GM18499 (cell line): ENCODE measurements around the gene SEC61G.

Experiments used
- ATAC-seq: cut with Tn5 transposase; IDR thresholded peaks from one replicate; pipeline ENCODE4 v1.9.1; 2021; ENCODE audit warnings: moderate number of reproducible peaks; ENCODE audit not compliant: insufficient read depth, unreplicated experiment

Gene SEC61G

GRCh38 chr7:54758702-54759592 is at the start of gene SEC61G:
TSS of gene SEC61G (minus strand) at chr7:54759211. CDS start at chr7:54757588, 1,623 bp downstream.
- peak; percentile 91 for ATAC-seq

- ATAC-seq, result no peak
These were observed 43.8 kb upstream of the SEC61G start for GRCh38 chr7:54802841-54803240.

DNA sequence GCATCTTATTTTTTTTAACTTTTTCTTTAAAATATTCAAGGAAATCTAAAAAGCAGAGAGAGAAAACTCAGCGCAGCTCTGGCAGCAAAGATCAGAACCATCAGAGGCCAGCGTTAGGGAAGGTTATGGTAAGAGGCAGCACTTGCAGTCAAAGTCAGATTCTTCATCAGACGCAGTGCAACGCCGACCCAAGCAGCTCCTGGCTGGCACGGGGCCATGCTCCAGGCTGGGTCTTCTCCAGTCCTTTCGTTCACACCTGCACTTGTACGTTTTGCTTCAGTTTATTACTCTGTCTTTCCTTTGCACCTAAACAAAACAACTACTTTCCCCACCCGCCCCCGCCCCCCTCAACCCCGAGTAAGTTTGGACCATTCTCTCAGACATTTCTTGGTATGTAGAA is 43.1 kb upstream of the SEC61G start:
- ATAC-seq, result no peak

DNA sequence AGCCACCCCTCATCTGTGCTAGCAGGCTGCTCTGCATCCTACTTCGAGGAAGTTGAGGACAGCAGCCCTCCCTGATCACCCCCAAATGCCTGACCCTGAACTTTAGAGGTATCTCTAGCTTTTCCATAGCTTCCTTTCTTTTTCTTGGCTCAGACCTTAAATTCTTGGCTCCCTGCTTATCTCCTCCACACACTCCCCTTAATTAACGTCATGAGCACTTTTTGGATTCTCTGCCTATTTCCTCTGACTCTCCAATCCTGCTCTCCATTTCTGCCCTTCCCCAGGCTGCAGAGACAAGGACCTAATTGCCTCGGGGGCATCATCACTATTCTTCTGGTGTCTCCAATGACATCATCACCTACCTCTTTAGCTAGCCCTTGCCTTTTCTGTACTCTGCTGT is 40.8 kb upstream of the SEC61G start:
- no peak for ATAC-seq

DNA sequence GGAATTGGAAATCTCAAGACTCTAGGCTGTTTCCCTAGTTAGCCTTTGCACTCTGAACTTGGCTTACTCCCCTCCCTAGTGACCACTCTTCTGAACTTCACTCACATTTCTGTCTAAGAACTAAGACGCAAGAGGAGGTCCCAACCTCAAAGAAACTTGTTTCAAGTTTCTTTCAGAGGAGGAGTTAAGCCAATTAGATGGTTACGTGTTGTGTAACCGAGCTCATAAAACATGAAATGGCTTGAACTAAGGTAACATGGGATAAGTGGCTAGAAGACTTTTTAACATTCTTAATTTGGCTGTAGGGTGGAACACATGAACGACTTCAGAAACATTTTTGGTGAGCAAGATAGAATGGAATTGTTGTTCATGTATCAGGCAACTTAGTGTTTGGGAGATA is 39.5 kb upstream of the SEC61G start:
- ATAC-seq, result no peak

GRCh38 chr7:54796853-54797252 is 37.8 kb upstream of the SEC61G start:
- ATAC-seq, result no peak

- no peak for ATAC-seq
These were observed 37.1 kb upstream of the SEC61G start for GRCh38 chr7:54796150-54796549.

DNA sequence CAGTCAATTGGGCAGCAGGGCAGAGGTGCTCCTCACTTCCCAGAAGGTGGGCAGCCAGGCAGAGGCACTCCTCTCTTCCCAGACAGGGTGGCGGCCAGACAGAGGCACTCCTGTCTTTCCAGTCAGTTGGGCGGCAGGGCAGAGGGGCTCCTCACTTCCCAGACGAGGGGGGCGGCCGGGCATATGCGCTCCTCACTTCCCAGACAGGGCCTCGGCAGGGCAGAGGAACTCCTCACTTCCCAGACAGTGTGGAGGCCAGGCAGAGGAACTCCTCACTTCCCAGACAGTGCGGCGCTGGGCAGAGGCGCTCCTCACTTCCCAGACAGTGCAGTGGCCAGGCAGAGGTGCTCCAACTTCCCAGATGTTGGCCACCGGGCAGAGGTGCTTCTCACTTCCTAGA is 33.4 kb upstream of the SEC61G start:
- no peak for ATAC-seq

DNA sequence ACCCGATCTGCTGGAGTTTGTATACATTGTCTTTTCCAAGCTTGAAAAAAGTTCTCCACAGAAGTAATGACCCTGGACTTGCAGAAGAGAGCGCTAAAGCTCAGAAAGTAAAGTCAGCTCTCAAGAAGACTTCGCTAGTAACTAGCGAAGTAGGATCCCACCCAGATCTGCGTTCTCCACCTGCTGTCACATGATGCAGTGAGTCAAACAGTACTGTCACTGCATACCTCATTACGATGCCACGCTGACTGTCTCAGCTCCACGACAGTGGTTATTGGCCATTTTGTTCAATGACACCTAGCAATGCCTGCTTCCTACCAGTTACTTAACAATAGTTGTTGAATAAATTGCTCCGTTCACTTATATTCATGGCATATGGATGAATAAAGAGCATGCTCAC is 29.7 kb upstream of the SEC61G start:
- ATAC-seq, result peak; percentile 83

DNA sequence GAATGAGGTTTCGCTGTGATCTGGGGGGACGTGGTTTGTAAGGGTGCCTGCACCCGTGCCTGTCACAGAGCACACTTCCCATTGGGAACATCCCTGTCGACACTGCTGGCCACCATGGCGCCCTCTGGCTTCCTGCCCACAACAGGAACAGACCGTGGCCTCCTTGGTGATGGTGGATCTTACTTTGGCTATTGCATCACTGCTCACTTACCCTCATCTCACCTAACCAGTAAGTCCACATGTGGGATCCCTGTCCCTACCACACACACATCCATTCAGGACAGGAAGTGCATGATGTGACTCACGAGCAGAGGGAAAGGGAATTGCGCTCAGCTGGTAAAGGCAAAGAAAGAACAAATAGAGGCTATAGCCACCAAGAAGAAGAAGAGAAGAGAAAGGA is 26.2 kb upstream of the SEC61G start:
- no peak for ATAC-seq

DNA sequence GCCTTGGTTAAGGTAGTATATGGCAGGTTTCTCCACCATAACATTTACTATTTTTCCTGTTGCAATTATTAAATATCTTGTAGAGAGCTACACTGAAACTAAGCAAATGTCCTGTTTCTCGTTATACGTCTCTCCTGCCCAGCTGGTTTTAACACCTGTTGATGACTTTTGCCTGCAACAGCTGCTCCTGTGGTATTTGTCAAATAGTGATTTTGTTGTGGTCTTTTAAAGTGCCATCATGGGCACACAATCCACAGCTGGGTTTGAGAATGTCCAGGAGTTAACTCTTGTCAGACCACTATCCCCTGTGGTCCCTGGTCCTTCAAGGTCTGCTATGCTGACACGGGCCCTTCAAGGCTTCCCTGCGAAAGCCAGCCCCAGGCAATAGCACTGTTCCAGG is 24.9 kb upstream of the SEC61G start:
- ATAC-seq, result no peak

GRCh38 chr7:54782829-54783228 is 23.8 kb upstream of the SEC61G start:
- ATAC-seq, result no peak

- no peak for ATAC-seq
These were observed 23.3 kb upstream of the SEC61G start for GRCh38 chr7:54782314-54782713.

DNA sequence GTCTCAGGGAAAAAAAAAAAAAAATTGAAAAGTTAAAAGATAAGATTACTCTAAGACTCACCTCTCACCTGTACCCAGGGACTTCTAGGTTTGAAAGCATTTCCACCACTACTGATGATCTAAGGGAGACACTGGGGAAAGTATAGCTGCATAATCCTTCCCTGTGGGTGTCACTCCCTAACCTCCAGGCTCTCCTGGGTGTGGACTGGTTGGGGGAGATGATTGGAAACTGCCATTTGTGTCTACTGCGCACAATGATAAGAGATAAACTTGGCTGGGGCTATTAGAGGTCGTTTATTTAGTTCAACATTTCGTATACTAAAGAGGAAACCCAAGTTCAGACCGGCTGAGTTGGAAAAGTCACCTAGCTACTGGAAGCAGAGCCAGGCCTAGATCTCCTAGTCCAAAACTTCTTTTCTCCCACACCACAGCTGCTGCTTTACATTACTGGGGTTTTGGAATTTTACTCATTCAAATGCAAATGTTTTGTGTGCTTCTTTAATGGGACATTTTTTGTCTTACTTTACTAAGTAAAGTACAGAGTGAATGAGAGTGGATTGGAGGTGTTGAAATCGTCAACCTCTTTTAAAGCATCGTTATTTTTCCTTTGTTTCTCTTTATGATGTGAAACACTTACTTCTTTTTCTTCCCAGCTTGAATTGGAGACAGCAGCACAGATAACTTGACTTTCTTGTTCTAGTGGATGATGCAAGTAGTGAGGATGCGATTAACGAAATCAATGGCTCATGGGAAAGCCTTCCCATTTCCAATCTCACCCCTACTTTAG is 22.3 kb upstream of the SEC61G start:
- ATAC-seq, result no peak

DNA sequence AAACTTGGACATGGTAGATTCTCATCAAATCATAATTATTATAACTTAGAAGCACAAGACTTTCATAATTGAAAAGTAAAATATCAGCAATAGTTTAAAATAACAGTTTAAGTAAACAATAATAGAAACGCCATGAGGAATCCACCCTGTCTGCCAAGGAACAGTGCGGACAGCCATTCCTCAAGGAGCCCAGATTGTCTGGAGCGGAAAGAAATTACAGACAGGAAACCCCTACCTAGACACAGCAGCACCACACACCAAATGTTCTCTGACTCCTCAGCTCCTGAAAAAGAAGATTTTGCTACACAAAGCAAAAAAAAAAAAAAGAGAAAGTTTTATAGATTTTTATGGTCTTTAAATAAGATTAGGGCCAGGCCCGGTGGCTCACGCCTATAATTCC is 21.5 kb upstream of the SEC61G start:
- ATAC-seq, result no peak

- no peak for ATAC-seq
These were observed 19.9 kb upstream of the SEC61G start for GRCh38 chr7:54778696-54779540.

DNA sequence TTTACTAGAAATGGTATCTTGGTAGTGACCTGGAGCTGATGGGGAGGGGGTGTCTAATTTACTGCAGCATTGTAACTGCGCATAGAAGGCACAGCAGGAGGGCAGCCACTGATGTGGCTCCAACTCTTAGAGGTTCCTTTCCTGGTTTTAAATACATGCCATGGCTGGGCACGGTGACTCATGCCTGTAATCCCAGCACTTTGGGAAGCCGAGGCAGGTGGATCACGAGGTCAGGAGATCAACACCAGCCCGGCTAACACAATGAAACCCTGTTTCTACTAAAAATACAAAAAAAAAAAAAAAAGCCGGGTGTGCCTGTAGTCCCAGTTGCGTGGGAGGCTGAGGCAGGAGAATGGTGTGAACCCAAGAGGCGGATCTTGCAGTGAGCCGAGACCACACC is 19.2 kb upstream of the SEC61G start:
- ATAC-seq, result no peak

DNA sequence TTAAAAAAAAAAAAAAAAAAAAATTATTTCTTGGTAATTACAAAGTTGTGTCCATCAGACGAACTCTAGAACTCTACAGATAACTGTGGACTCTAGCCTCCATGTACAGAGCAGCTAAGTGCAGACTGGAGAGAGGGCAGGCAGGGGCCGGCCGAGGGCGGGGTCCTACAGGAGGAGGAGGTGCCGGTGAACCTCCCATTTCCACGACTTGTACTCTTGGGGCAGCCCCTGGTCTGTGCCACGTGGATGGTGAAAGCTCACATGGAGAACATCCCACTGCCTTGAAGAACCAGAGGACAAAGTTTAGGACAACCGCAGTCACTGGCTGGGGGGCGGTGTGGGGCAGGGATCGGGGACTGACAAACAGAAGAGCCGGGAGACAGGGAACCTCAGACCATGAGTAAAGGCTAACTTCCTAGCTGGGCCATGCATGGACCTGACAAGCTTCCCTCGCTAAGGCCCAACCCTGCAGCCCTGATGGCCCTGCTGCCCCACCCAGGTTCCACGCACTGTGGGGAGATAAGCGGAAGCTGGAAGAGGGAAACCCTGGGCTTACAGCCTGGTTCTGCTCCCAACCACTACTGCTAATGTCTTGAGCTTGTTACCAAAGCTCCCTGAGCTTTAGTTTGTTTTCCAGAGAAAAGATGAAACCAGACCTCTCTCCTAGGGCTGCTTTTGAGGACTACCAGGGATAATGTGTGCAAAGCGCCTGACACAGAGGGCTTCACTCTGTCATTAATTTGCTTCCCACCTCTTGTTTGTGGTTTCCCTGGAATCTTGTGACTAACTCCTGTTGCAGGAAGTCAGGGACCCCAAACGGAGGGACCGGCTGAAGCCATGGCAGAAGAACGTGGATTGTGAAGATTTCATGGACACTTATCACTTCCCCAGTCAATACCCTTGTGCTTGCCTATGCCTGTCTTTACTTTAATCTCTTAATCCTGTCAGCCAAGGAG is 16.1 kb upstream of the SEC61G start:
- no peak for ATAC-seq
